Right lobe of liver (tissue), 6 donors: ENCODE results near the gene SHC3. TPM values are rescaled to one million over a fixed set of nuclear protein-coding genes. Genes with fewer than 3 reads are reported as not detected.

Source experiments
- ATAC-seq, 4 donors: fragments of 200-7000 bp; cut with Tn5 transposase; one replicate each; pipeline ENCODE4 v1.9.1; 2020; ENCODE audit warnings: mild to moderate bottlenecking in 4 of 4, moderate library complexity in 4 of 4
- DNase-seq, 3 donors: peaks; one replicate each; pipeline ENCODE4 v3.0.0-alpha.2; 2020
- H3K27ac ChIP-seq, 3 donors: fragments of 200-600 bp; one replicate each; pipeline ENCODE4 v1.8.0; 2022
- H3K27me3 ChIP-seq, 2 donors: fragments of 200-600 bp; one replicate each; pipeline ENCODE4 v1.8.0; 2022
- H3K36me3 ChIP-seq, 4 donors: fragments of 200-600 bp; sonication (generic) in 1 of 4; one replicate each; pipeline versions ENCODE4 v1.5.1 to v1.8.0; 2017 to 2022; ENCODE audit warnings: control low read depth in 1 of 4
- H3K4me1 ChIP-seq, 4 donors: fragments of 200-600 bp; sonication (generic) in 1 of 4; one replicate each; pipeline versions ENCODE4 v1.5.1 to v1.8.0; 2017 to 2022; ENCODE audit warnings: control low read depth in 1 of 4
- H3K4me3 ChIP-seq, 3 donors: fragments of 200-600 bp; one replicate each; pipeline ENCODE4 v1.8.0; 2022
- H3K9me3 ChIP-seq, 4 donors: fragments of 200-600 bp; sonication (generic) in 1 of 4; one replicate each; pipeline versions ENCODE4 v1.5.1 to v1.8.0; 2017 to 2022; ENCODE audit warnings: control low read depth in 1 of 4
- CTCF ChIP-seq, 4 donors: fragments of 200-600 bp in 3 of 4; fragments of 450-650 bp in 1 of 4; IDR thresholded peaks; one replicate each; pipeline versions ENCODE4 v1.5.1 to v1.8.0; 2016 to 2022; ENCODE audit warnings: antibody characterized with exemption in 4 of 4, mild to moderate bottlenecking in 2 of 4
- POLR2A ChIP-seq: fragments of 450-650 bp; IDR thresholded peaks from one replicate; pipeline ENCODE4 v1.6.1; 2017; ENCODE audit warnings: antibody characterized with exemption, mild to moderate bottlenecking
- WGBS: methylation state at CpG from one replicate; pipeline ENCODE4 v1.1.6; 2018; ENCODE audit warnings: low coverage, low lambda C conversion rate; ENCODE audit not compliant: insufficient coverage; ENCODE audit errors: missing lambda C conversion rate; 5-methylcytosine and 5-hydroxymethylcytosine counted together
- intact Hi-C, 2 donors: fragments of 100-400 bp; cut with DNase I; formaldehyde crosslinking; loops; one replicate each; pipeline versions ENCODE4 v1.11.2 to v1.14.1; 2022
- total RNA-seq, 6 experiments: library from RNA; depleted of rRNA in 2 of 6; stranded (reverse); fragments of >200 nt in 2 of 6; fragmentation: NEBNext Ultra II Directional in 3 of 6; extraction: Animal tissue kit (Norgen Biotek cat#: 25700) in 3 of 6; gene quantifications; one replicate each; pipeline versions ENCODE4 v1.1.0 to v1.2.4, GENCODE V29; 2016 to 2023
- donor health status: DM: no; HTN: yes; CAD: no.
- donor health status: DM: no; HTN: no; CAD: no.
- donor health status: DM: no; HTN: no; CAD: no.
- donor health status: DM: no; HTN: yes; CAD: no.
- donor health status: DM: no; HTN: yes; CAD: no.

The SHC3 gene
- total RNA-seq, 6 experiments from 2014 or later = 0.05 to 0.35 (median 0.17) TPM

- H3K4me1 ChIP-seq = no peaks in the 10 kb centered on the region
- H3K9me3 ChIP-seq = no peaks in the 10 kb centered on the region
- no peak overlapping the region for H3K27ac ChIP-seq
- no peak overlapping the region for H3K4me3 ChIP-seq
- WGBS = 56% methylated on average over 2 of the region's 3 CpGs
- no peak for TF ChIP-seq CTCF (IDR thresholded peaks at IDR 0.05)
- no peak for TF ChIP-seq POLR2A
- intact Hi-C loops = no loop called here
- no peaks in the 10 kb centered on the region for H3K27me3 ChIP-seq
- H3K36me3 ChIP-seq = no peaks in the 10 kb centered on the region
- DNase-seq = no peak
- no peak for ATAC-seq
These were observed 39.9 kb downstream of the SHC3 start for GRCh38 chr9:89138463-89139390.

GRCh38 chr9:89137542-89138462 lies 40.8 kb downstream of the SHC3 start:
- H3K4me1 ChIP-seq = no peaks in the 10 kb centered on the region
- 43% methylated on average over 8 of the region's 8 CpGs for WGBS
- no peaks in the 10 kb centered on the region for H3K36me3 ChIP-seq
- H3K4me3 ChIP-seq = no peak overlapping the region
- peak in 1 of 3 donors; percentile 28 for DNase-seq
- H3K27ac ChIP-seq = no peak overlapping the region
- intact Hi-C loops = no loop called here
- TF ChIP-seq CTCF (IDR thresholded peaks at IDR 0.05) = no peak
- no peak for TF ChIP-seq POLR2A
- no peaks in the 10 kb centered on the region for H3K9me3 ChIP-seq
- H3K27me3 ChIP-seq = no peaks in the 10 kb centered on the region
- ATAC-seq = peak in 1 of 4 donors; percentile 91

GRCh38 chr9:89135591-89136166 lies 42.9 kb downstream of the SHC3 start:
- Histone ChIP-seq H3K4me1 (no peaks in the 10 kb centered on the region), H3K36me3 (no peaks in the 10 kb centered on the region), H3K4me3 (no peak overlapping the region), H3K27me3 (no peaks in the 10 kb centered on the region), H3K9me3 (no peaks in the 10 kb centered on the region), H3K27ac (no peak overlapping the region)
- WGBS = 70% methylated on average over 3 of the region's 3 CpGs
- TF ChIP-seq POLR2A = no peak
- no peak for DNase-seq
- intact Hi-C loops = no loop called here
- ATAC-seq = peak in 1 of 4 donors; percentile 94

GRCh38 chr9:89134709-89135108 lies 43.9 kb downstream of the SHC3 start:
- DNase-seq (no peak), ATAC-seq (no peak)
- Histone ChIP-seq H3K4me3 (no peak overlapping the region), H3K4me1 (no peaks in the 10 kb centered on the region), H3K36me3 (no peaks in the 10 kb centered on the region), H3K27ac (no peak overlapping the region), H3K27me3 (no peaks in the 10 kb centered on the region), H3K9me3 (no peaks in the 10 kb centered on the region)
- TF ChIP-seq CTCF (IDR thresholded peaks at IDR 0.05) = no peak
- no peak for TF ChIP-seq POLR2A
- intact Hi-C loops = no loop called here
- WGBS = 94% methylated on average over 1 of the region's 1 CpG
